CD4-positive, alpha-beta T cell treated with Interferon alpha-2 for 1 hour (primary cell): ENCODE results near the gene CCDC60.
A peak's percentile ranks its signal among the peaks of the same experiment; 100 is the strongest.

Experiments
- DNase-seq, 2 donors: peaks; one replicate each; pipeline ENCODE4 v3.0.0-alpha.2; 2020 to 2022

The CCDC60 gene

GRCh38 chr12:119385659-119386058 lies 51.1 kb downstream of the CCDC60 start:
- DNase-seq: no peak

- no peak for DNase-seq
Observed at GRCh38 chr12:119389687-119390086, 55.2 kb downstream of the CCDC60 start.

GRCh38 chr12:119391673-119392072 lies 57.1 kb downstream of the CCDC60 start:
- no peak for DNase-seq

- DNase-seq: no peak
Observed at GRCh38 chr12:119393677-119394076, 59.1 kb downstream of the CCDC60 start.

- no peak for DNase-seq
Observed at GRCh38 chr12:119397540-119397939, 63.0 kb downstream of the CCDC60 start.

GRCh38 chr12:119398190-119398589 lies 63.7 kb downstream of the CCDC60 start:
- DNase-seq: no peak

GRCh38 chr12:119399301-119399700 lies 64.8 kb downstream of the CCDC60 start:
- no peak for DNase-seq

GRCh38 chr12:119406308-119406707 lies 71.8 kb downstream of the CCDC60 start:
- no peak for DNase-seq

GRCh38 chr12:119406811-119407210 lies 72.3 kb downstream of the CCDC60 start:
- DNase-seq: no peak

- no peak for DNase-seq
Observed at GRCh38 chr12:119409043-119409442, 74.5 kb downstream of the CCDC60 start.

GRCh38 chr12:119410396-119410795 lies 75.9 kb downstream of the CCDC60 start:
- DNase-seq: no peak

- no peak for DNase-seq
Observed at GRCh38 chr12:119412306-119412705, 77.8 kb downstream of the CCDC60 start.

- DNase-seq: peak in 1 of 2 donors; percentile 21
Observed at GRCh38 chr12:119412811-119413794, 78.6 kb downstream of the CCDC60 start.

- DNase-seq: no peak
Observed at GRCh38 chr12:119415714-119416113, 81.2 kb downstream of the CCDC60 start.

- DNase-seq: no peak
Observed at GRCh38 chr12:119417440-119417839, 82.9 kb downstream of the CCDC60 start.

- no peak for DNase-seq
Observed at GRCh38 chr12:119419381-119419780, 84.9 kb downstream of the CCDC60 start.

GRCh38 chr12:119423285-119423684 lies 88.8 kb downstream of the CCDC60 start:
- DNase-seq: no peak

- DNase-seq: no peak
Observed at GRCh38 chr12:119425623-119426022, 91.1 kb downstream of the CCDC60 start.

GRCh38 chr12:119431151-119431550 lies 96.6 kb downstream of the CCDC60 start:
- no peak for DNase-seq

- DNase-seq: no peak
Observed at GRCh38 chr12:119432949-119433348, 98.4 kb downstream of the CCDC60 start.

- DNase-seq: no peak
Observed at GRCh38 chr12:119440803-119441360, 106.4 kb downstream of the CCDC60 start.

- peak; percentile 6 to 28 for DNase-seq
Observed at GRCh38 chr12:119444462-119445044, 110.0 kb downstream of the CCDC60 start.

- no peak for DNase-seq
Observed at GRCh38 chr12:119446459-119446858, 111.9 kb downstream of the CCDC60 start.

GRCh38 chr12:119447126-119447525 lies 112.6 kb downstream of the CCDC60 start:
- DNase-seq: no peak
